Measurements from ENCODE around the gene EPHA2. TPM values are rescaled to one million over a fixed set of nuclear protein-coding genes. Genes with fewer than 3 reads are reported as not detected.

The EPHA2 gene
- total RNA-seq, 1 donor from 2014 or later: 44.8 TPM

- Histone ChIP-seq H3K4me3 (no peak overlapping the region), H3K4me1 (no peaks in the 10 kb centered on the region), H3K36me3 (no peaks in the 10 kb centered on the region), H3K9me3 (no peaks in the 10 kb centered on the region), H3K27ac (no peak overlapping the region), H3K27me3 (no peaks in the 10 kb centered on the region)
- ATAC-seq (peak; percentile 21), DNase-seq (no peak)
- intact Hi-C loops (cut with DNase I): no loop called here
- no peak for TF ChIP-seq CTCF (IDR thresholded peaks at IDR 0.05)
Observed at GRCh38 chr1:16195518-16195905, 39.6 kb upstream of the EPHA2 start.

DNA sequence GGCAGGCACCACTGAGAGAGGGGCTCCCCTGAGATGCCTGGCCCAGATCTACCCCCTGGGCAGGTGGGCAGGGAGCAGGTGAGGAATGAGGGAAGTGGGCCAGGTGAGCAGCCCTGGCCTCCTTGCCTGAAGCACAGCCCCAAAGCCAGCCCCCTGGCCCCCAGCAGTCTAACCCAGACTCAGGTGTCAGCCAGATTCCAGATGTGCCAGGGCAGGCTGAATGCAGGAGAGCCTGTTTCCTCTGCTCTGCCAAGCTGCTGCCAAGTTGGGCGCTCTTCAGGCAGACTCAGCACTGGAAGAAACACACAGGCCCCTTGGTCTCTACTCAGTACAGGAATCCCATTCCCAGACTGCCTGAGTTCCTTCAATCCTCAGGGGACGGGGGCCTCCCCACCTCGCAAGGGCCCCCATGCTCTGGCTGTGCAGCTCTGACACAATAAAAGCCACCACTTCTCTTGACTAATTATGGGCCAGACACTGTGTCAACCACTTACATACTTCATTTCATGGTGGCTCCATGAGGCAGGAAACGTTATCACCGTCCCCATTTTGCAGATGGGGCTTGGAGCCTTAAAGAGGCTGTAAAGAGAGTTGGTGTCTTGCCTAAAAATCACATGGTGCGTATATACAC, 36.2 kb upstream of the EPHA2 start:
- no peak overlapping the region for H3K27ac ChIP-seq
- H3K27me3 ChIP-seq: no peaks in the 10 kb centered on the region
- H3K36me3 ChIP-seq: no peaks in the 10 kb centered on the region
- no peak for TF ChIP-seq CTCF (IDR thresholded peaks at IDR 0.05)
- H3K4me1 ChIP-seq: no peaks in the 10 kb centered on the region
- intact Hi-C loops (cut with DNase I): no loop called here
- no peak overlapping the region for H3K4me3 ChIP-seq
- DNase-seq (no peak), ATAC-seq (no peak)
- no peaks in the 10 kb centered on the region for H3K9me3 ChIP-seq

- ATAC-seq (no peak), DNase-seq (peak; percentile 72)
- no peaks in the 10 kb centered on the region for H3K27me3 ChIP-seq
- intact Hi-C loops (cut with DNase I): no loop called here
- H3K4me3 ChIP-seq: no peak overlapping the region
- H3K36me3 ChIP-seq: no peaks in the 10 kb centered on the region
- no peaks in the 10 kb centered on the region for H3K4me1 ChIP-seq
- H3K27ac ChIP-seq: no peak overlapping the region
- no peak for TF ChIP-seq CTCF (IDR thresholded peaks at IDR 0.05)
- no peaks in the 10 kb centered on the region for H3K9me3 ChIP-seq
Observed at GRCh38 chr1:16191309-16191708, 35.4 kb upstream of the EPHA2 start.

GRCh38 chr1:16189921-16190621, 34.2 kb upstream of the EPHA2 start:
- no peak for ATAC-seq
- no peak overlapping the region for H3K4me3 ChIP-seq
- H3K36me3 ChIP-seq: no peaks in the 10 kb centered on the region
- no peak for TF ChIP-seq CTCF (IDR thresholded peaks at IDR 0.05)
- no peak for DNase-seq
- no peaks in the 10 kb centered on the region for H3K4me1 ChIP-seq
- no peak overlapping the region for H3K27ac ChIP-seq
- H3K27me3 ChIP-seq: no peaks in the 10 kb centered on the region
- intact Hi-C loops (cut with DNase I): loop anchor here (2.0 kb wide), 1 partner anchor 109 kb away; no protein-coding TSS in a partner anchor
- H3K9me3 ChIP-seq: no peaks in the 10 kb centered on the region

DNA sequence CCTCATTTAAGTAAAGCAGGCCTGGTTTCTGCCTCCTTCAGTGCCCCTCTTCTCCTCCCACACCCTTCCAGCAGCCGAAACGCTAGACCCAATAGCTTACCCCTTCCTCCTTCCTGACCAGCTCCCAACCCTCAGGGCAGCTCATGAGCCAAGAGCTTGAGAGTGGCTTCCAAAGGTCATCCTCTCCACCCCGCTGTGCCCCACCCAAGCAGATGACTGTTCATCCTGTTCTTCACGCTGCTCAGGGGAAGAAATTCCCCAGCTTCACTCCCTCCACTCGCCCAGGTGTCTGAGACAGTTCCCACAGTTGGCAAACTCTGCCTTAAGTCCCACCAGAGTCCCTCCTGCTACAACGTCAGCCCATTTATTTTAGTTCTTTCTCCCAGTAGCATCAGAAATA, 33.1 kb upstream of the EPHA2 start:
- H3K4me1 ChIP-seq: peaks cover 3% of the 10 kb centered on the region
- no peaks in the 10 kb centered on the region for H3K27me3 ChIP-seq
- H3K4me3 ChIP-seq: no peak overlapping the region
- no peaks in the 10 kb centered on the region for H3K9me3 ChIP-seq
- no peak for TF ChIP-seq CTCF (IDR thresholded peaks at IDR 0.05)
- DNase-seq: no peak
- no peak overlapping the region for H3K27ac ChIP-seq
- intact Hi-C loops (cut with DNase I): loop anchor here (2.0 kb wide), 1 partner anchor 108 kb away; no protein-coding TSS in a partner anchor
- H3K36me3 ChIP-seq: no peaks in the 10 kb centered on the region
- no peak for ATAC-seq
